IPS-NIHi7 (cell line): ENCODE results near the gene FOXRED1.
A peak's percentile ranks its signal among the peaks of the same experiment; 100 is the strongest.
"Not testable (repeated sequence)": the region's sequence is repeated elsewhere in the genome, so short reads cannot be mapped to it uniquely, and the experiment has no call there.

Source experiments
- DNase-seq: peaks from one replicate; pipeline ENCODE4 v3.0.0; 2012; ENCODE audit warnings: mixed read lengths; ENCODE audit errors: extremely low spot score

Gene FOXRED1

DNA sequence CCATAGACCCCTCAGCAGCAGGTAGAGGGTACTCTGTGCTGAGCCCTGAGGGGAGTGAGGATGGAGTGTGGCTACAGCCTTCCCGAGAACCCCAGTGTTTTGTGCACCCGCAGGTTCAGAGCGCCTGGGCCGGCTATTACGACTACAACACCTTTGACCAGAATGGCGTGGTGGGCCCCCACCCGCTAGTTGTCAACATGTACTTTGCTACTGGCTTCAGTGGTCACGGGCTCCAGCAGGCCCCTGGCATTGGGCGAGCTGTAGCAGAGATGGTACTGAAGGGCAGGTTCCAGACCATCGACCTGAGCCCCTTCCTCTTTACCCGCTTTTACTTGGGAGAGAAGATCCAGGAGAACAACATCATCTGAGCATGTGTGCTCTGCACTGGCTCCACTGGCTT is 8.4 kb downstream of the FOXRED1 start:
- DNase-seq: no peak

GRCh38 chr11:126277780-126278179 is 8.8 kb downstream of the FOXRED1 start:
- no peak for DNase-seq

DNA sequence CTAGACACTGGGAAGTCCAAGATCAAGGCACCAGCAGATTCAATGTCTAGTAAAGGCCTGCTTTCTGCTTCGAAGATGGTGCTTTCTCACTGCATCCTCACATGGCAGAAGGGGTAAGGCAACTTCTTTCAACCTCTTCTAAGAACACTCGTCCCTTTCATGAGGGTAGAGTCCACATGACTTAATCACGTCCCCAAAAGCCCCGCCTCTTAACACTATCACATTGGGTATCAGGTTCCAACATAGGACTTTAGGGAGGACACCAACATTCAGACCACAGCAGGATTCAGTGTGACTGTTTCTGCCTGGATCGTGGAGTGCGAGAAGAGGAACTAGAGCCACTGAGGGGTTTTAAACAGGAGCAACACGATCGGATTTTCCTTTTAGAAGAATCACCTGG is 10.2 kb downstream of the FOXRED1 start:
- no peak for DNase-seq

DNA sequence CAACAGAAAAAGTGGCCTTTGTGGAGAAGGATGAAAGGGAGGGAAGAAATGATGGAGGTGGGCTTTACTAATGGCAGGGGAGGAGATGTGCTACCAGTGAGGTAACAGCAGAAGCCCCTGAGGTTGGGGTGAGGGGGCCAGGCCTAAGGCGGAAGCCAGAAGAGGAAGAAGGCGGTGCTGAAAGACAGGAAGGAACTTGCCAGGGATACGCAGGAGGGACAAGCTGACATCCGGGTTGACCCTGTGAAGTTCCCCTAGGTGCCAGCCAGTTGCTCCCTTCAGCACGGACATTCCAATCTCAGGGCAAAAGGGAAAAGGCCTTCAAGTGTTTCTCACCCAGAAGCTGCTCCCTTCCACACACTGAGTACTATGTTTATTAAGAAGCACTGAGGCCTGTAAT is 11.6 kb downstream of the FOXRED1 start:
- DNase-seq: no peak

DNA sequence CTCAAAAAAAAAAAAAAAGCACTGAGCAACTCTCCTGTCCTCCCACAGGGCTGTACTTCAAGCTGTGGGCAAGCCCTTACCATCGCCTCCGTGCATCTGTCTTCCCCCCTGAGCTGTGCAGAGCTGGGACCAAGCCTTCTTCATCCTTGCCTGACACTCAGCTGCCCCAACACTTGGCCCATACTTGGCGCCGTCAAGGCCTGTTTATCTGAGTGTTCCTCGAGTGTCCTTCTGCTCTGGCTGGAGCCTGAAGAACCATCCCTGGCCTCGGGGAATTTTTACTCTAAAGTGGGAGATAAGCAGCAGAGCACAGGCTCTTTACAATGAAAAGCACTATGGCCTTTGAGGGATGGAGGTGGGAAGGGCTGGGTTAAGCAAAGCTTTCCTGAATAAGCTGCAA is 12.3 kb downstream of the FOXRED1 start:
- no peak for DNase-seq

- DNase-seq: no peak
Observed at GRCh38 chr11:126281666-126282175, 12.8 kb downstream of the FOXRED1 start.

DNA sequence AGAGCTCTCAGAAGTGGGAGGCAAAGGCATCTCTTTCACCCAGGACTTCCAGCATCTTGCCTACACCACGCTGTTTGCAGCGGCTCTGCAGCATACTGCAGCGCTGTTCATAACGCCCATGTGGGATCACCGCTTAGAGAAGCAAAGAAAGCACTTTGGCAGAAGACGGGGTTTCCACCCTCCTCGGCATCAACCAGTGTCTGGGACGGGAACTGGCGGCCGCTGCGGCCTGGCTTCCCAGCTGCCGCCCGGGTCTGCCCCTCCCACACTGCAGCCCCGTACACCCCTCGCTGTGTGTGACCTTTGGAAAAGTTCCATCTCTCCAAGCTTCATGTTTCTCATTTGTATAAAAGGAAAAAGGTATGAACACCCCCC is 13.4 kb downstream of the FOXRED1 start:
- peak; percentile 71 for DNase-seq

DNA sequence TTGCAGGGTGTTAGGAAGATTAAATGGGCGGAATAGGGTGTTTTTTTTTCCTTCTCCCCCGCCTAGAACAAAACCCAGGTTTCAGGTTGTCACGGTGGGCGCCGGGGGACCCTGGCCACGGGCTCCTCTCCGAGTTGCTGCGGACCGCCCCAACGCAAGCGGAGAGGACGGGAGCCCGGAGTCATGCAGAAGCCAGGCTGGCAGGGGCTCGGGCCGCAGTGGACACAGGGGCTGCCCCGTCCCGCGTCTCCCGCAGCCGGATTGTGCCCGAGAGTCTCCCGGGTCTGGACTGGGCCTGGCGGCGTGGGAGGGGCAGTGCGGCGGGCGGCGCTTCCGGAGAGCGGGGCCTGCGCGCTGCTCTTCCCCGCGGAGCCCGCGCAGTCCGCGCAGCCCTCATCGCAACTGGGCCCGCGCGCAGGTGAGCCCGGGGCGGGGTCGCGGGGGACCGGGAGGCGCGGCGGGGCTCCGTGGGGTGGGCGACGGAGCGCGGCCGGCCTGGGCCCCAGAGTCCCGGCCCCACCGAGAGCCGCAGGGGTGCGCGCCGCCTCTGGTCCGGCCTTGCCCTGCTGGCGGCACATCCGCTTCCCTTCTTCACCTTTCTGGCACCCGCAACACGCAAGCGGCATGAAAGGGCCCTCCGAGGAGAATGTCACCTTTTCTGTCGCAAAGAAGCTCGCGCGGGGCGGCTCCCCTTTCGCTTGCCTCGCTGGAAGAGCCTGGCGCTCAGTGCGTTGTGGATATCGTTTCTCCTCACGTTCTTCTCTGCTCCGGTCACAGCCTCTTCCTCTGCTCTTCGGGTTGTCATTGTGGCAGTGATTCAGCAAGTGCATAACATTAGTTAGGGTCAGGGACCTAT is 14.0 kb downstream of the FOXRED1 start, which contains the start of gene TIRAP:
TIRAP (plus strand) TSS at position 358 of the 856 bp plus-strand sequence. CDS start 7,802 bp downstream, outside the sequence.
- peak; percentile 60 for DNase-seq

DNA sequence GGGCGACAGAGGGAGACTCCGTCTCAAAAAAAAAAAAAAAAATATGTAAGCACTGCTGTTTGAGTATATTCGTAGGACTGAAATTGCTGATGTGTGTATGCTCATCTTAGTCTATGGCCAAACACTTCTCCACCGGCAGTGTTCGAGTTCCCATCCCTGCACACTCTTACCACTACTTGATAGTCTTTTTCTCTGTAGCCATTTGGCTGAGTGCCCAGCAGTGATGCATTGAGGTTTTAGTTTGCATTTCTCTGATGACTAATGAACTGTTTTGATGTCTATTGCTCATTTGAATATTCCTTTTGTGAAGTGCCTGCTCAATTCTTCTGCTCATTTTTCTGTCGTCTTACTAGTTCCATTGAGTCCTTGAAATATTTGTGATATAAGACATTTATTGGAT is 15.9 kb downstream of the FOXRED1 start:
- no peak for DNase-seq

GRCh38 chr11:126288237-126288636 is 19.3 kb downstream of the FOXRED1 start:
- no peak for DNase-seq

- no peak for DNase-seq
Observed at GRCh38 chr11:126290887-126291286, 21.9 kb downstream of the FOXRED1 start.

DNA sequence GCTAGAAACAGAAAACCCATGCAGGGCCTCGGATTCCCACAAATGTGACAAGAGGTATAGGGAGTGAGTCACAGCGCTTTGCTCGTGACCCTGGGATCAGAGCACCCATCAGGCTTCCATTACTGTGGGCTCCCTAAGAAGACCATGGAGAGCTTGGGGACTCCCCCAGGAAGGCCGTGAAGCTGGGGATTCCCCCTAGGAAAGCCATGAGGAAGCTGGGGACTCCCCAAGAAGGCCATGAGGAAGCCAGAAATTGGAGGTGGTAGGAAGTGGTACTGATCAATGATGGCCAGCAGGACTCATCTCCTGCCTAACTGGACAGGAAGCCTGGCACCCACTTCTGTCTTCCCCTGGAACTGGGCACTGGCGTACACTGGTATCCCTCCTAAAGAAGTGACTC is 24.8 kb downstream of the FOXRED1 start:
- DNase-seq: no peak

DNA sequence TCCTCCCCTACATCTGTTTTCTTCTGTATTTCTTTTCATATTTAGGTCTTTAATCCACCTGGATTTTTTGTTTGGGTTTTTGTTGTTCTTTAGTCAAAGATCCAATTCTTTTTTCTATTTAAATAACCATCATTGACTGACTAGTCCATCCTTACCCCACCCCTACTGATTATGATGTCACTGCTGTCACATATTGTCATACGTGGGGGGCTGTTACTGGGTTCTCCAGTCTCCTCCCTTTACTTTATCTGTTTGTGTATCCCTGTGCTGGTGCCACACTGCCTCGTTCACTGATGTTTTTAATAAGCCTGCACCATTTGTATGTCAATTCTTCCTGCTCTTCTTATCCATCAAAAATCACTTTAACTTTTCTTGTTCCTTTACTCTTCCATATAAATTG is 28.1 kb downstream of the FOXRED1 start:
- DNase-seq: no peak

GRCh38 chr11:126303623-126304456 is 34.9 kb downstream of the FOXRED1 start, which contains the start of gene DCPS:
Gene DCPS (plus strand): TSS chr11:126304060. CDS start chr11:126304081, 21 bp downstream.
- peak; percentile 99 for DNase-seq

DNA sequence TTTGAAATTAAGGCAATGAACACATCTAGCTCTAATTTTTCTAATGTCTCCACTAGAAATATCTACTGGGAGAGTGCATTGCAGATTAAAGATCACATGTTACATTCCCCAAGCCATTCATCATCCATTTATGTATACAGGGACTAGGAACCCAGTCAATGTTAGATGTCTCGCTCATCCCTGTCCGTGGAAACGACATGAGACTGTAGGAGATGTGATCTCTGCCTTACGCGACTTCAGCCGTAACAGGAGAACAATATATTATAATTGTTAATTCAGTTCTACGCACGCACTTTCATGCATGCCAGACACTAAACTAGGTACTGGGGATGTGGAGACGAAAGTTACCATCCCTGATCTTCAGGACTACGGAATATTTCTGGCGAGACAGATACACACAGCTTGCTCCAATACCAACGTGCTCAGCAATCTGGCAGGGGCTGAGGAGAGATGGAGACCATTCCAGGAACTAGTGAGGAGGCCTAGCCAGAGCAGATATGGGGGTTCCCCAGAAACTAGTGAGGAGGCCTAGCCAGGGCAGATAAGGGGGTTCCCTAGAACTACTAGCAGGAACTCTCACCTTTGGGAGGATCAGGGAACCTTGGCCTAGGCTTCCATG is 35.6 kb downstream of the FOXRED1 start:
- no peak for DNase-seq

DNA sequence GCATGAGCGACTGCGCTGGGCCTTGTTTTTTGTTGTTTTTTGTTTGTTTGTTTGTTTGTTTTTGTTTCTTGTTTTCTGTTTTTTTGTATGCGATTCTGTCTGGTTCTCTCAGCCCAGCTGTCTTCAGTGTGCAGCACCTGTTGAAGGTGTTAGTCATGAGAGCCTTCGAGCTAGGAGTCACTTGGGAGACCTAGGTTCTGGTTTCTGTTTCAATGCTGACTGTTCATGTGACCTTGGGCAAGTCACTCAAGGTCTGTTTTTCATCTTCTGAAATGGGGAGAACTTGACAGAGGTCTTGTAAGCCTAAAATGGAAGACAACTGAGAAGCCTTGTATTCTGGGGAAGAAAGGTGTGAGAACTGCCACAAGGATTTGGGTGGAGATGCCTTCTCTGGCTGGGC is 36.7 kb downstream of the FOXRED1 start:
- no peak for DNase-seq

DNA sequence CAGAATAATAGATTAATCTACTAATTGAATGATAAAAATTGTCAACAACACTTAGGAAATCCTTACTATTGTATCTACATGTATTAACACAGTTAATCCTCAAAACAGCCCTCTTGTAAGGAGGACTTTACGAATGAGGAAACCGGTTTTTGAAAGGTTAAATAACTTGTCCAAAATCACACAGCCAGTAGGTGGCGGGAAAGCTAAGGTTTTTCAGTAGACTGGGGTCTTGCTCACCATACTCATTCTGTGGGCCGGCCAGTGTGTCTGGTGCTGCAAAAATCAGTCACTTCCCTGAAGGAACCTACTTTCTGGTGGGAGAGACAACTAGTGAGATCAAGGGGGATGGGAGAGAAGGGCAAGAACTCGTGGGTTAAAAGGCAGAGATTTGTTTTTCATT is 38.8 kb downstream of the FOXRED1 start:
- DNase-seq: peak; percentile 62

GRCh38 chr11:126308271-126308671 is 39.3 kb downstream of the FOXRED1 start:
- DNase-seq: no peak

DNA sequence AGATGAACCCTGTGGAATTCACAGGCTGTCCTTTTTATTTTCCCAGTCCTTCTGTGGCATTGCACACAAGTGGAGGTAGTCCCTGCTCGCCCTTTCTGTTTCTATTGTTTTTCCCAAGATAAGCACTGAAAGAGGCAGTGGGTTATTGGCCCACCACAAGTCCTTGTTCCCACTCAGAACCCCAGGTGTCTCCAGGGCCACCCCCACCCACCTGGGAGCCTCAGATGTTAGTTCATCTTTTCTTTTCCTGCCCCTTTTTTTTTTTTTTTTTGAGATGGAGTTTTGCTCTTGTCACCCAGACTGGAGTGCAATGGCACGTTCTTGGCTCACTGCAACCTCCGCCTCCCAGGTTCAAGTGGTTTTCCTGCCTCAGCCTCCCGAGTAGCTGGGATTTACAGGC is 39.8 kb downstream of the FOXRED1 start:
- DNase-seq: not testable (repeated sequence)

DNA sequence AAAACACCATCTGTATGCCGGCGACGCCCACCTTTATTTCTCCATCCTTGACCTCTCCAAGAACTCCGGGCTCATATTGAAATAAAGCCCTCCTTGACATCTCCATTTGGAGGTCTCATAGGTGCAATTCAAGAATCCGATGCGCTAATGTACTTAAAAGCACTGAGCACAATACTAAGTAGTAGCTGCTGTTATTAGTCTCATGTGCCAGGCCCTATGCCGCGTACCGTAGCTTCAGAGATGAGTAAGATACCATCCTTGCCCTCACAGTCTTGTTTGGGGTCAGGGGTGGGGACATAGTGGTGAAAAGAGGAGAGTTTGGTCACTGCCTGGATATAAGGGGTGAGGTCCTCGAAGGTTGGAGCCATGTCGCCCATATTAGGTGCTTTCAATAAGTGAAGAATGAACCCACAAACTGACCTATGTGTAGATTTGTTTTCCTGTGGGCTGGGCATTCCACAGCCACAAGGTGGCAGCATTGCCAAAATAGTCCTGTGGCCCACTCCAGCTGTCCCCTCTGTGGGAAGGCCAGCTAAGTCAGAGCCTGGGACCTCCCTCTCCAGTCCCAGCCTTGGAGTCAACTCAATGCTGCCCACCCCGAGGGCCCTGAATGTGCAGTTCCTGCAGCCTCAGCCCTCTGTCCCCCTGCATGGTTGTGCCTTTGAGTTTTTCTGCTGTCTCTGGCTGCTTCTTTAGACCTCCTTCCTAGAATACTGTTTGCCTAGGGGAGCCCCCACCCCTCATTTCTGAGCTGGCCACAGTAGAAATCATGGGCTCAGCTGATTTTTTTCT is 41.4 kb downstream of the FOXRED1 start:
- peak; percentile 86 for DNase-seq

GRCh38 chr11:126310992-126311310 is 42.0 kb downstream of the FOXRED1 start:
- no peak for DNase-seq
